HepG2 (cell line): Measurements from ENCODE around the gene RBBP8NL. TPM values are rescaled to one million over a fixed set of nuclear protein-coding genes. Genes with fewer than 3 reads are reported as not detected.
A peak's percentile ranks its signal among the peaks of the same experiment; 100 is the strongest.

Experiments used
- FIP1L1 ChIP-seq: fragments of 200-400 bp; formaldehyde crosslinking; IDR thresholded peaks from 2 replicates; pipeline ENCODE4 v1.6.1; 2018; ENCODE audit warnings: low read depth, mild to moderate bottlenecking, low read length, moderate library complexity, borderline replicate concordance; ENCODE audit not compliant: insufficient read depth
- GTF2F1 ChIP-seq: fragments of 150-350 bp; IDR thresholded peaks from 2 replicates; pipeline ENCODE4 v1.6.1; 2014; ENCODE audit warnings: low read length
- HHEX ChIP-seq: IDR thresholded peaks from 2 replicates; pipeline ENCODE4 v1.6.1; 2016; ENCODE audit warnings: control low read depth
- HNRNPL ChIP-seq: fragments of 200-400 bp; formaldehyde crosslinking; IDR thresholded peaks from 2 replicates; pipeline ENCODE4 v1.6.1; 2017; ENCODE audit warnings: mild to moderate bottlenecking, low read depth, low read length
- MED13 ChIP-seq: sonication (generic); formaldehyde crosslinking; IDR thresholded peaks from 2 replicates; pipeline ENCODE4 v1.5.0; 2020; ENCODE audit warnings: missing genetic modification reagents
- MTA1 ChIP-seq: sonication (generic); formaldehyde crosslinking; IDR thresholded peaks from 2 replicates; pipeline ENCODE4 v1.4.0; 2020; ENCODE audit warnings: missing genetic modification reagents, mild to moderate bottlenecking, borderline replicate concordance
- NCOA1 ChIP-seq: sonication (generic); formaldehyde crosslinking; IDR thresholded peaks from 2 replicates; pipeline ENCODE4 v1.9.0; 2021; ENCODE audit warnings: missing genetic modification reagents
- NFKBIZ ChIP-seq: IDR thresholded peaks from 2 replicates; pipeline ENCODE4 v1.6.1; 2018; ENCODE audit warnings: missing genetic modification reagents, missing compliant biosample characterization
- RFX1 ChIP-seq: fragments of 450-650 bp; IDR thresholded peaks from 2 replicates; pipeline ENCODE4 v1.6.1; 2017
- ZFP41 ChIP-seq: sonication (generic); formaldehyde crosslinking; IDR thresholded peaks from 2 replicates; pipeline ENCODE4 v1.4.0; 2020; ENCODE audit warnings: mild to moderate bottlenecking, missing genetic modification reagents, borderline replicate concordance
- ZNF160 ChIP-seq: sonication (generic); formaldehyde crosslinking; IDR thresholded peaks from 2 replicates; pipeline ENCODE4 v1.8.0; 2022; ENCODE audit warnings: mild to moderate bottlenecking, inconsistent platforms, missing genetic modification reagents
- ZNF460 ChIP-seq: sonication (generic); formaldehyde crosslinking; IDR thresholded peaks from 2 replicates; pipeline ENCODE4 v1.5.1; 2020; ENCODE audit warnings: missing genetic modification reagents, mild to moderate bottlenecking, borderline replicate concordance
- ZNF562 ChIP-seq: sonication (generic); formaldehyde crosslinking; IDR thresholded peaks from 2 replicates; pipeline ENCODE4 v1.8.0; 2022; ENCODE audit warnings: missing genetic modification reagents, borderline replicate concordance
- ZNF709 ChIP-seq: sonication (generic); formaldehyde crosslinking; IDR thresholded peaks from 2 replicates; pipeline ENCODE4 v1.5.0; 2020; ENCODE audit warnings: mild to moderate bottlenecking, missing genetic modification reagents
- ZNF749 ChIP-seq: sonication (generic); formaldehyde crosslinking; IDR thresholded peaks from 2 replicates; pipeline ENCODE4 v1.8.0; 2022; ENCODE audit warnings: mild to moderate bottlenecking, missing genetic modification reagents, moderate library complexity, borderline replicate concordance
- polyA plus RNA-seq, 8 experiments: library from polyadenylated mRNA; depleted of rRNA in 3 of 8; stranded (reverse) in 7 of 8; unstranded in 1 of 8; fragments of >200 nt; fragmentation: Illumina TruSeq in 4 of 8; extraction: Trizol in 4 of 8; gene quantifications; 2 replicates each; pipeline versions ENCODE4 v1.2.1 to v1.2.3, GENCODE V29; 2011 to 2016; ENCODE audit warnings: low read depth in 4 of 8, missing spikeins in 1 of 8, mixed read lengths in 1 of 8; ENCODE audit not compliant: insufficient read depth in 1 of 8
- total RNA-seq, 5 experiments: library from RNA; depleted of rRNA; stranded (reverse); fragments of >200 nt; fragmentation: Illumina TruSeq; extraction: Trizol; gene quantifications; 2 replicates each; pipeline ENCODE4 v1.2.3, GENCODE V29; 2016; ENCODE audit warnings: low read depth in 1 of 5
- TF ChIP-seq, protein P1 (sequence below): sonication (generic); formaldehyde crosslinking; IDR thresholded peaks from 2 replicates; pipeline ENCODE4 v1.4.0; 2020; ENCODE audit warnings: missing genetic modification reagents
- TF ChIP-seq, protein P2 (sequence below): sonication (generic); formaldehyde crosslinking; IDR thresholded peaks from 2 replicates; pipeline ENCODE4 v1.4.0; 2020; ENCODE audit warnings: missing genetic modification reagents, borderline replicate concordance
- TF ChIP-seq, protein P3 (sequence below): sonication (generic); formaldehyde crosslinking; conservative IDR thresholded peaks from 2 replicates; pipeline ENCODE4 v1.4.0; 2020; ENCODE audit warnings: missing genetic modification reagents
- TF ChIP-seq, protein P4 (sequence below): sonication (generic); formaldehyde crosslinking; IDR thresholded peaks from 2 replicates; pipeline ENCODE4 v1.4.0; 2020; ENCODE audit warnings: missing genetic modification reagents, borderline replicate concordance
- TF ChIP-seq, protein P5 (sequence below): sonication (generic); formaldehyde crosslinking; IDR thresholded peaks from 2 replicates; pipeline ENCODE4 v1.4.0; 2020; ENCODE audit warnings: missing genetic modification reagents
- TF ChIP-seq, protein P6 (sequence below): sonication (generic); formaldehyde crosslinking; IDR thresholded peaks from 2 replicates; pipeline ENCODE4 v1.5.1; 2020; ENCODE audit warnings: missing genetic modification reagents, mild to moderate bottlenecking, borderline replicate concordance

The RBBP8NL gene
- total and polyA plus RNA-seq, 2 of the 13 experiments (the other 11 are each of a cell fraction or from before 2014, with no cell fraction given), result 0.69 to 0.86 TPM

DNA sequence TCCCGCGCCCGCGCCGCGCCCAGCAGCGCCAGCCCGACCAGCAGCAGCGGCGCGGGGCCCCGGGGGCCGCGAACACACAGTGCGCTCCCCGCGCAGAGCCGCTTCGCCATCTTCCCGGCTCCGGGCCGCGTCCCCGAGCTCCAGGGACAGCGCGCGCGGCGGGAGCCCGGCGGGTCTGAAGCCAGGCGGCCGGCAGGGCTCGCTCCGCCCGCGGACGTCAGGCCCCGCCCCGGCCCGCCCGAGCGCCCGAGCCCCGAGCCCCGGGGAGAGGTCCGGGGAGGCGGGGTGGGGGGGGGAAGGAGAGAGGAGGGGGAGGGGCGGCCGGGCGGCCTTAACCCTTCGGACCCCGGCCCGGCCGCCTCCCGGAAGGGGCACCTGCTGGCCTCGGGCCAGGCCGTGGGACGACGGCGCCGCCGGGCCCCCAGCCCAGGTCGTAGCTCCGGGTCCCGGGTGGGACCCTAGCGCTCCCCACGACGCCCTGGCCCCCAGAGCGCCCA is 60.2 kb downstream of the RBBP8NL start, which contains the start of gene LAMA5 (continued):
- TF ChIP-seq, protein P1, sequence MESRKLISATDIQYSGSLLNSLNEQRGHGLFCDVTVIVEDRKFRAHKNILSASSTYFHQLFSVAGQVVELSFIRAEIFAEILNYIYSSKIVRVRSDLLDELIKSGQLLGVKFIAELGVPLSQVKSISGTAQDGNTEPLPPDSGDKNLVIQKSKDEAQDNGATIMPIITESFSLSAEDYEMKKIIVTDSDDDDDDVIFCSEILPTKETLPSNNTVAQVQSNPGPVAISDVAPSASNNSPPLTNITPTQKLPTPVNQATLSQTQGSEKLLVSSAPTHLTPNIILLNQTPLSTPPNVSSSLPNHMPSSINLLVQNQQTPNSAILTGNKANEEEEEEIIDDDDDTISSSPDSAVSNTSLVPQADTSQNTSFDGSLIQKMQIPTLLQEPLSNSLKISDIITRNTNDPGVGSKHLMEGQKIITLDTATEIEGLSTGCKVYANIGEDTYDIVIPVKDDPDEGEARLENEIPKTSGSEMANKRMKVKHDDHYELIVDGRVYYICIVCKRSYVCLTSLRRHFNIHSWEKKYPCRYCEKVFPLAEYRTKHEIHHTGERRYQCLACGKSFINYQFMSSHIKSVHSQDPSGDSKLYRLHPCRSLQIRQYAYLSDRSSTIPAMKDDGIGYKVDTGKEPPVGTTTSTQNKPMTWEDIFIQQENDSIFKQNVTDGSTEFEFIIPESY, result no peak
- 0 out of 2 replicates have a peak, but pooled peaks have one; percentile 4 for TF ChIP-seq ZNF749 (CRISPR knock-in tag)
- no peak; the same call in 1 of the 2 replicates for TF ChIP-seq NCOA1 (CRISPR knock-in tag)
- TF ChIP-seq GTF2F1, result no peak
- no peak for TF ChIP-seq ZNF460 (CRISPR knock-in tag)
- TF ChIP-seq, protein P2, sequence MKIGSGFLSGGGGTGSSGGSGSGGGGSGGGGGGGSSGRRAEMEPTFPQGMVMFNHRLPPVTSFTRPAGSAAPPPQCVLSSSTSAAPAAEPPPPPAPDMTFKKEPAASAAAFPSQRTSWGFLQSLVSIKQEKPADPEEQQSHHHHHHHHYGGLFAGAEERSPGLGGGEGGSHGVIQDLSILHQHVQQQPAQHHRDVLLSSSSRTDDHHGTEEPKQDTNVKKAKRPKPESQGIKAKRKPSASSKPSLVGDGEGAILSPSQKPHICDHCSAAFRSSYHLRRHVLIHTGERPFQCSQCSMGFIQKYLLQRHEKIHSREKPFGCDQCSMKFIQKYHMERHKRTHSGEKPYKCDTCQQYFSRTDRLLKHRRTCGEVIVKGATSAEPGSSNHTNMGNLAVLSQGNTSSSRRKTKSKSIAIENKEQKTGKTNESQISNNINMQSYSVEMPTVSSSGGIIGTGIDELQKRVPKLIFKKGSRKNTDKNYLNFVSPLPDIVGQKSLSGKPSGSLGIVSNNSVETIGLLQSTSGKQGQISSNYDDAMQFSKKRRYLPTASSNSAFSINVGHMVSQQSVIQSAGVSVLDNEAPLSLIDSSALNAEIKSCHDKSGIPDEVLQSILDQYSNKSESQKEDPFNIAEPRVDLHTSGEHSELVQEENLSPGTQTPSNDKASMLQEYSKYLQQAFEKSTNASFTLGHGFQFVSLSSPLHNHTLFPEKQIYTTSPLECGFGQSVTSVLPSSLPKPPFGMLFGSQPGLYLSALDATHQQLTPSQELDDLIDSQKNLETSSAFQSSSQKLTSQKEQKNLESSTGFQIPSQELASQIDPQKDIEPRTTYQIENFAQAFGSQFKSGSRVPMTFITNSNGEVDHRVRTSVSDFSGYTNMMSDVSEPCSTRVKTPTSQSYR, result no peak
- no peak; the same call in 1 of the 2 replicates for TF ChIP-seq ZNF160 (CRISPR knock-in tag)
- TF ChIP-seq MED13 (CRISPR knock-in tag), result no peak
- TF ChIP-seq ZFP41 (CRISPR knock-in tag), result no peak
- no peak for TF ChIP-seq MTA1
- no peak for TF ChIP-seq ZNF562
- TF ChIP-seq FIP1L1, result no peak
- no peak for TF ChIP-seq RFX1
- TF ChIP-seq, protein P3, sequence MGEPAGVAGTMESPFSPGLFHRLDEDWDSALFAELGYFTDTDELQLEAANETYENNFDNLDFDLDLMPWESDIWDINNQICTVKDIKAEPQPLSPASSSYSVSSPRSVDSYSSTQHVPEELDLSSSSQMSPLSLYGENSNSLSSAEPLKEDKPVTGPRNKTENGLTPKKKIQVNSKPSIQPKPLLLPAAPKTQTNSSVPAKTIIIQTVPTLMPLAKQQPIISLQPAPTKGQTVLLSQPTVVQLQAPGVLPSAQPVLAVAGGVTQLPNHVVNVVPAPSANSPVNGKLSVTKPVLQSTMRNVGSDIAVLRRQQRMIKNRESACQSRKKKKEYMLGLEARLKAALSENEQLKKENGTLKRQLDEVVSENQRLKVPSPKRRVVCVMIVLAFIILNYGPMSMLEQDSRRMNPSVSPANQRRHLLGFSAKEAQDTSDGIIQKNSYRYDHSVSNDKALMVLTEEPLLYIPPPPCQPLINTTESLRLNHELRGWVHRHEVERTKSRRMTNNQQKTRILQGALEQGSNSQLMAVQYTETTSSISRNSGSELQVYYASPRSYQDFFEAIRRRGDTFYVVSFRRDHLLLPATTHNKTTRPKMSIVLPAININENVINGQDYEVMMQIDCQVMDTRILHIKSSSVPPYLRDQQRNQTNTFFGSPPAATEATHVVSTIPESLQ (CRISPR knock-in tag), result peak; percentile 16; the same call in 1 of the 2 replicates
- TF ChIP-seq ZNF709 (CRISPR knock-in tag), result no peak
- TF ChIP-seq, protein P4, sequence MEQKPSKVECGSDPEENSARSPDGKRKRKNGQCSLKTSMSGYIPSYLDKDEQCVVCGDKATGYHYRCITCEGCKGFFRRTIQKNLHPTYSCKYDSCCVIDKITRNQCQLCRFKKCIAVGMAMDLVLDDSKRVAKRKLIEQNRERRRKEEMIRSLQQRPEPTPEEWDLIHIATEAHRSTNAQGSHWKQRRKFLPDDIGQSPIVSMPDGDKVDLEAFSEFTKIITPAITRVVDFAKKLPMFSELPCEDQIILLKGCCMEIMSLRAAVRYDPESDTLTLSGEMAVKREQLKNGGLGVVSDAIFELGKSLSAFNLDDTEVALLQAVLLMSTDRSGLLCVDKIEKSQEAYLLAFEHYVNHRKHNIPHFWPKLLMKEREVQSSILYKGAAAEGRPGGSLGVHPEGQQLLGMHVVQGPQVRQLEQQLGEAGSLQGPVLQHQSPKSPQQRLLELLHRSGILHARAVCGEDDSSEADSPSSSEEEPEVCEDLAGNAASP (CRISPR knock-in tag), result no peak; the same call in none of the 2 replicates
- no peak for TF ChIP-seq HHEX (CRISPR knock-in tag)
- TF ChIP-seq, protein P5, sequence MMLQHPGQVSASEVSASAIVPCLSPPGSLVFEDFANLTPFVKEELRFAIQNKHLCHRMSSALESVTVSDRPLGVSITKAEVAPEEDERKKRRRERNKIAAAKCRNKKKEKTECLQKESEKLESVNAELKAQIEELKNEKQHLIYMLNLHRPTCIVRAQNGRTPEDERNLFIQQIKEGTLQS (CRISPR knock-in tag), result 0 out of 2 replicates have a peak, but pooled peaks have one; percentile 23
- no peak for TF ChIP-seq HNRNPL
- TF ChIP-seq, protein P6, sequence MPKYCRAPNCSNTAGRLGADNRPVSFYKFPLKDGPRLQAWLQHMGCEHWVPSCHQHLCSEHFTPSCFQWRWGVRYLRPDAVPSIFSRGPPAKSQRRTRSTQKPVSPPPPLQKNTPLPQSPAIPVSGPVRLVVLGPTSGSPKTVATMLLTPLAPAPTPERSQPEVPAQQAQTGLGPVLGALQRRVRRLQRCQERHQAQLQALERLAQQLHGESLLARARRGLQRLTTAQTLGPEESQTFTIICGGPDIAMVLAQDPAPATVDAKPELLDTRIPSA (CRISPR knock-in tag), result no peak; the same call in 1 of the 2 replicates
- TF ChIP-seq NFKBIZ (CRISPR knock-in tag), result no peak
